A172 (cell line): ENCODE data around the gene PEA15. TPM values are rescaled to one million over a fixed set of nuclear protein-coding genes. Genes with fewer than 3 reads are reported as not detected.

Source experiments
- DNase-seq: peaks from one replicate; pipeline ENCODE4 v3.0.0-alpha.2; 2015; ENCODE audit warnings: low spot score
- total RNA-seq: library from RNA; depleted of rRNA; stranded (reverse); fragments of >200 nt; shearing (Covaris generic); gene quantifications from 2 replicates; pipeline ENCODE4 v1.2.3, GENCODE V29; 2014

The PEA15 gene
- total RNA-seq, 1 experiment from 2014 or later: 194 TPM

GRCh38 chr1:160208557-160209320 lies 3.6 kb downstream of the PEA15 start:
- DNase-seq: no peak

DNA sequence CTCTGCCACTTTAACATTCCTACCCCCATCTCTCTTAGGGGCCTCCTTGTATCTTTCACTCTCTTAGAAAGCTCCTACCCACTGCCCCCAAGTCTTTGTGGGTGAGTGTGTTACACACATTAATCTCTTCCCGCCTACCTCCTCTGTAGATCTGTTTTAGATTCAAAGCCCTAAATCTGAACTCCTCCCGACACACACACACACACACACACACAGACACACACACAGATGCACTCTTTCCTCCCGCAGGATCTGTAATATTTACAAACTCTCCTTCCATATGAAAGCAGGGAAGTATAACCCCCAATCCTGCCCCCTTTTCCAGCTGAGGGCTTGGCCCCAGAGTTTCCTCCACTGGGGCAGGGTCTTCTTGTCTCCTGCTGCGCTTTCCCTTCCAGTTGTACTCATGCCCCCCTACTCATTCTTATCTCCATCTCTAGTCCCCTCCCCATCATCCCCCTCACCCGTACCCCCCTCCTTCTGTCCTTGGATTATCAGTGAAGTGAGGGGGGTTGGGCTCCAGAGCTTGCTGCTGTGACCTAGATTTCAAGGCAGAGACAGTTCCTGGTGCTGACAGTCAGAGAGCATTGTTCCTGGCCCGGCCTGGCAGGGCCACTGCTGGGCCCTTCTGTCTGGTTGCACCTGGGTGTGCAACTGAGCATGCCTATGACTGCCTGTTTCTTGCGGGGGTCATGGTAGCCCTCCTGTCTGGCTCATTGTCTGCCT lies 4.3 kb downstream of the PEA15 start:
- no peak for DNase-seq

DNA sequence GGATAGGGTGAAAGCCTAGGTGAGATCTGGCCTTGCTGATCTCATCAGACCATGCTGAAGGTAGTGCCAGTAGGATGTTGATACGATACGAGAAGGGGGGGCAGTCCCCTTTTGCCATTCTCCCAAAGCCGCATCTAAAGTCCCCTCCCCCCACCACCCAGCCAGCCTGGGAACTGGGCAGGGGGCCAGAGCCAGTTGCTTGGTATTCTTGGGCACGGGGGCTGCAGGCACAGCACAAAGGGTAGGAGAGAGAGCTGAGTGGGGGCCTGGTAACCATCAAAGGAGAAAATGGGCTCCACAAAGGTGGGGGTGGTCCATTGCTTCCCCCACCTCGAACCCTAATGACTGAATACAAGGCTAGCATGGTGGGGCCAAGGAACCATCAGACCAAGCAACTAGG lies 5.4 kb downstream of the PEA15 start:
- DNase-seq: no peak

- DNase-seq: no peak
These were observed 6.0 kb downstream of the PEA15 start for GRCh38 chr1:160211046-160211790.

GRCh38 chr1:160214481-160215140 lies 9.4 kb downstream of the PEA15 start:
- no peak for DNase-seq

GRCh38 chr1:160216301-160216700 lies 11.1 kb downstream of the PEA15 start:
- no peak for DNase-seq

DNA sequence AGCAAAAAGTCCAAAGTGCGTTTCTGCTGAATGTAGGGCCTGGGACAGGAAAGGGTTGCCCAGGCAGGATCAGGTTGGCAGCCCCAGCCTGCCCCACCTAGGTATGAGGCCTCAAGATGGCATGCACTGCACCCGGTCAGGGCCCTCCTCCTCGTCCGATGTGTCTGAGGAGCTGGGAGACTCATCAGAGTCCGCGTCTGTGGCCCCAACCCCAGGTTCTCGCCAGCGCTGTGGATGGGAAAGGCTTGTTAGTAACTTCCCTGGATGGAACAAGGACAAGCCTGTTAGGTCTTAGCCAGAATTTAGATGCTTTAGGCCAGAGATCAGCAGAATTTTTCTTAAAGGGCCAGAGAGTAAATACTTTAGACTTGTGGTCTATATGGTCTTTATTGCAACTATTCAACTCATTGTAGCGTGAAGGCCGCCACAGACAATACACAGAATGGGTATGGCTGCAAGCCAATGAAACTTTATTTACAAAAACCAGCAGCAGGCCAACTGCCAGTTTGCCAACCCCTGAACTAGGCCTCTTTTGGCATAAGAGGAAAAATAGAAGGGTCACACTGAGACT lies 12.4 kb downstream of the PEA15 start:
- no peak for DNase-seq

DNA sequence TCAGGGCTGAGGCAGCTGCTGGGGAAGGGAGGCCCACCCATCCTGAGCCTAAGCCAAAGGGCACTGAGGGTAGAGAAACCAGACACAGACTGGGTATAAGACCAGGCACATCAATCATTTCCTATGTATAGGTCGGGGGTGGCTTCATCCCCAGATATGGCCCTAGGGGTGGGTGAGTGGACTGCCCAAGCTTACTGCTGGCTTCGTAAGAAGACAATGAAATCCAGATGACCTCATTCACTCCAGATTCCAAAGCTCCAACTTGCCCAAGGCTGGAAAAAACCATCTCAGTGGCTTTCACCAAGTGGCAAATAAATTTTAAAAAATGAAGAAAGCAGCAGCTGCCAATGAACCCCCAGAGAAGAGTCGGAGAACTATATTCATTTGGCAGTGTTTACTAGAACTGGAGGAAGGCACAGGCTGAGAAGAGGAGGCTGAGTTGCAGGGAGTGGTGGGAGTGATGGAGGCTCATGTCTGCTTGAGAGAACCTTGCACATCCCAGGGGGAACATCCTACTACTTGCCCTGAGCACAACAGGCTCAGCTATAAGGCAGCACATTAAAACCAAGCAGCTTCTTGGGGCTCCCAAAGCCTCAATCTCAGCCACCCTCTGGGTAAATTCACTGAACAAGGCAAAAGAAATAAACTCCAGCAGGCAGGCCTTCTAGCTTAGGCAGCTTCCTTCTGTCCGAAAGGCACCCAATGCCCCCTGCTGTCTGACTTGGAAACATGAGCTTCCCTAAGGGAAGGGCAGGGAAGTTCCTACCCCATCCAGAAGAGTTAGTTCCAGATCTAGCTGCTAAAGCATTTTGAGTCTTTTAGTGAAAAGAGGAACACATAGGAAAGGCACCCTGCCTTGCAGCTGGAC lies 14.1 kb downstream of the PEA15 start:
- peak; percentile 86 for DNase-seq

DNA sequence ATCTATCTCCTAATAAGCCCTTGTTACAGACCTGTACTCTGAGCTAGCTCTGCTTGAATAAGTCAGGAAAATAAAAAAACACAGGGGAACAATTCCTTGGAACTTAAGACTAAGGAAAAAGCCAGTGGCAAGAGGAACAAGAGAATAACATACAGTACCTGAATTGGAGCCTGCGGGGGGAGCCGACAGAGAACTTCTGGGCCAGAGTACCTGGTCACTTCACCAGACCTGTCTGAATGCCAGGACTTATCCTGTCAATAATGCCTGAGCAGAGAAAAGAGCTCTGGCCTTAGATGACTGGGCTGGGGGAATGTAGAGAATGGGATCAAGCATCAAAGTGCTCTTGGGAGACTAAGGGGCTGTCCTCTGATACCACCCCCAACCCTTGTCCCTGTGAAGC lies 15.1 kb downstream of the PEA15 start:
- no peak for DNase-seq

GRCh38 chr1:160221089-160221488 lies 15.9 kb downstream of the PEA15 start:
- no peak for DNase-seq

DNA sequence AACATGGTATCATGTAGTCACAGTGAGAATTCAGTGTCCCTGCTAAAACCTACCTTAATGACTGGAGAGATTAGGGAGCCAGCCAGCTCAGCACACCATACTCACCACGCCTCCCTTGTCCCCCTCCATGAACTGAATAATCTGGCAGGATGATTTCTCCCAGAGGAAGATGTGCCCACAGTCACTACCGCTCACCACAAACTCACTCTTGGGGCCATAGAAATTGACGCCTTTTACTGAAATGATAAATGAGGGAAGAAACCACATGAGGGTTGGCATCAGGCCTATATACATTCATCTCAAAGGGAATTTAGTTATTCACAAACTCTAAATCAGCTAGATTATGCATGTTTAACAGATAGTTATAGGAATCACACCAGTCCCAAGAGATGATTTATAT lies 17.4 kb downstream of the PEA15 start:
- no peak for DNase-seq

- DNase-seq: no peak
These were observed 19.4 kb downstream of the PEA15 start for GRCh38 chr1:160224606-160225005.

DNA sequence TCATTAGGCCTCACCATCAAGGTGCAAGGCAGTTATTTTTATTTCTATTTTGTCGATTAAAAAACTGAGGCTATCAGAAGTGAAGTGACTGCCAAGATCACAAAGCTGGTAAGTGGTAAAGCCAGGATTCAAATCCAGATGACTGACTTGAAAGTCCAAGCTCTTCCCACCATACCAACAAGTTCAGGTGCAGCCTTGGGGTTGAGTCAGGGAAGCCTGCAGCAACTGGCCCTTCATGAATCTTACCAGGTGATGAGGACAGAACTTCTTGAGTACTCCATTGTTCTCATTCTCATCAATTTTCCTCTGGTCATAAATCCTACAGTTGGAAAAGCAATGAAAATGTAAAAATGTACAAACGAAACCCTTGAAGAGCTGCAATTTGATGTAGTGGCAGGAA lies 20.2 kb downstream of the PEA15 start:
- DNase-seq: no peak

- no peak for DNase-seq
These were observed 21.4 kb downstream of the PEA15 start for GRCh38 chr1:160226623-160227022.

DNA sequence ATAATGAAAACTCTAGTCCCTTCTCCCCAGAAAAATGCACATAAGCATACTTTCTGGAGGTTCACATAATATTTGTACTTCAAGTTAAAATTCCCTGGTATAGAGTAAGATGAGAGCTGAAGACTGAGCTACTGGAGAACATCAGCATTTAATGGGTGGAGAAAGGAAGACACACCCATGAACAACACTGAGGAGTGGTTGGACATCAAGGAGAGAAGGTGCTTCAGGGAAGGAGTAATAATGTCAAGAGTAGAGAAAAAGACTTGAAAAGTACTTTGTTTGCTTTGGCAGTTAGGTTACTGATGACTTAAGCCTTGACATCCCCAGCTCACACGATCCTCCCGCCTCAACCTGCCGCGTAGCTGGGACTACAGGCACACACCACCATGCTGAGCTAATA lies 21.9 kb downstream of the PEA15 start:
- no peak for DNase-seq

- no peak for DNase-seq
These were observed 22.4 kb downstream of the PEA15 start for GRCh38 chr1:160227561-160227960.

- no peak for DNase-seq
These were observed 23.2 kb downstream of the PEA15 start for GRCh38 chr1:160228431-160228830.

DNA sequence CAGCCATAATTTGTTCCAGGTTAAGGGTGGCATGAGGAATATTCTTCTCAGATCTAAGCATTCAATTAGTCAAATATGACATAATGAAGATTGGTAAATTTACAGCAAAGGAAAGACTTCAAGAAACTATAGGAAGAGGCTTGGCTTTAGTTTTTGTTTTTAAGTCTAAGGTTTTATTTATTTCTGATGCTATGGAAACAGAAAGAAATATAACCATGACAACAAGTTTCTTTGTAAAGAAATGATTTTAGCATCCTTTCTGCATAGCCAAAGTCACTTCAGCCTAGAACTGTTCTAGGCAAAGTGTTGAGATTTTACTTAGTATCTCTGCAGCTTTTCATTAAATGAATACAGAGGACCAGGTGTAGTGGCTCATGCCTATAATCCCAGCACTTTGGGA lies 27.7 kb downstream of the PEA15 start:
- no peak for DNase-seq

- DNase-seq: no peak
These were observed 31.6 kb downstream of the PEA15 start for GRCh38 chr1:160236806-160237205.

GRCh38 chr1:160237558-160237957 lies 32.4 kb downstream of the PEA15 start:
- no peak for DNase-seq

GRCh38 chr1:160238408-160238807 lies 33.2 kb downstream of the PEA15 start:
- DNase-seq: no peak
